ENCODE data around the gene ABT1.
"Not testable (repeated sequence)": the region's sequence is repeated elsewhere in the genome, so short reads cannot be mapped to it uniquely, and the experiment has no call there.

ABT1 gene

GRCh38 chr6:26596579-26597388, at the start of gene ABT1:
Gene ABT1 (plus strand): TSS chr6:26596953. CDS start chr6:26596983, 30 bp downstream.
- DNase-seq (ENCODE audit: low spot score), result peak; percentile 97

GRCh38 chr6:26547363-26547762, 49.4 kb upstream of the ABT1 start:
- not testable (repeated sequence) for DNase-seq (ENCODE audit: low spot score)

GRCh38 chr6:26550250-26550993, 46.3 kb upstream of the ABT1 start:
- DNase-seq (ENCODE audit: low spot score), result no peak

- DNase-seq (ENCODE audit: low spot score), result no peak
Measured at GRCh38 chr6:26552205-26552604, 44.5 kb upstream of the ABT1 start.

GRCh38 chr6:26552640-26553188, 44.0 kb upstream of the ABT1 start:
- DNase-seq (ENCODE audit: low spot score), result no peak

GRCh38 chr6:26553264-26553634, 43.5 kb upstream of the ABT1 start:
- peak; percentile 86 for DNase-seq (ENCODE audit: low spot score)

GRCh38 chr6:26553635-26554446, 42.9 kb upstream of the ABT1 start:
- DNase-seq (ENCODE audit: low spot score), result peak; percentile 86

- DNase-seq (ENCODE audit: low spot score), result no peak
Measured at GRCh38 chr6:26554447-26554696, 42.4 kb upstream of the ABT1 start.

- DNase-seq (ENCODE audit: low spot score), result peak; percentile 68
Measured at GRCh38 chr6:26554697-26555504, 41.9 kb upstream of the ABT1 start.

- no peak for DNase-seq (ENCODE audit: low spot score)
Measured at GRCh38 chr6:26555505-26556262, 41.1 kb upstream of the ABT1 start.

GRCh38 chr6:26556263-26557070, 40.3 kb upstream of the ABT1 start:
- DNase-seq (ENCODE audit: low spot score), result no peak

- DNase-seq (ENCODE audit: low spot score), result no peak
Measured at GRCh38 chr6:26561533-26562466, 35.0 kb upstream of the ABT1 start.

- no peak for DNase-seq (ENCODE audit: low spot score)
Measured at GRCh38 chr6:26563488-26563887, 33.3 kb upstream of the ABT1 start.

- peak; percentile 98 for DNase-seq (ENCODE audit: low spot score)
Measured at GRCh38 chr6:26568601-26569432, 27.9 kb upstream of the ABT1 start.

- no peak for DNase-seq (ENCODE audit: low spot score)
Measured at GRCh38 chr6:26569433-26569764, 27.4 kb upstream of the ABT1 start.

- DNase-seq (ENCODE audit: low spot score), result no peak
Measured at GRCh38 chr6:26570027-26570809, 26.5 kb upstream of the ABT1 start.

GRCh38 chr6:26571592-26572296, 25.0 kb upstream of the ABT1 start:
- DNase-seq (ENCODE audit: low spot score), result peak; percentile 57
